Stimulated activated CD4-positive, alpha-beta T cell treated with anti-CD3 and anti-CD28 coated beads, Interleukin-1b, Interleukin-23, amount 100 ng/mL, for 24 hours (primary cell): Measurements from ENCODE around the gene BPTF.
"Not testable (repeated sequence)": the region's sequence is repeated elsewhere in the genome, so short reads cannot be mapped to it uniquely, and the experiment has no call there.

Source experiments
- DNase-seq, 4 experiments: peaks; one replicate each; pipeline ENCODE4 v3.0.0-alpha.2; 2020; ENCODE audit warnings: low read depth in 4 of 4, low spot score in 1 of 4

BPTF gene

GRCh38 chr17:67834634-67835033 is 9.3 kb downstream of the BPTF start:
- no peak for DNase-seq

- no peak for DNase-seq
Measured at GRCh38 chr17:67836205-67836987, 11.1 kb downstream of the BPTF start.

GRCh38 chr17:67837965-67838364 is 12.7 kb downstream of the BPTF start:
- DNase-seq: no peak

- no peak for DNase-seq
Measured at GRCh38 chr17:67838538-67838937, 13.2 kb downstream of the BPTF start.

- no peak for DNase-seq
Measured at GRCh38 chr17:67841992-67842391, 16.7 kb downstream of the BPTF start.

GRCh38 chr17:67842648-67843047 is 17.3 kb downstream of the BPTF start:
- no peak for DNase-seq

- DNase-seq: no peak
Measured at GRCh38 chr17:67845374-67845773, 20.1 kb downstream of the BPTF start.

- DNase-seq: not testable (repeated sequence)
Measured at GRCh38 chr17:67848189-67848588, 22.9 kb downstream of the BPTF start.

- not testable (repeated sequence) for DNase-seq
Measured at GRCh38 chr17:67848846-67849245, 23.5 kb downstream of the BPTF start.

GRCh38 chr17:67850991-67851631 is 25.8 kb downstream of the BPTF start:
- no peak for DNase-seq

GRCh38 chr17:67853703-67854102 is 28.4 kb downstream of the BPTF start:
- DNase-seq: no peak

GRCh38 chr17:67854378-67854777 is 29.1 kb downstream of the BPTF start:
- no peak for DNase-seq

GRCh38 chr17:67855504-67856324 is 30.4 kb downstream of the BPTF start:
- no peak for DNase-seq

GRCh38 chr17:67856402-67856801 is 31.1 kb downstream of the BPTF start:
- DNase-seq: not testable (repeated sequence)

- DNase-seq: no peak
Measured at GRCh38 chr17:67862614-67863217, 37.4 kb downstream of the BPTF start.

- DNase-seq: no peak
Measured at GRCh38 chr17:67863624-67864247, 38.4 kb downstream of the BPTF start.

GRCh38 chr17:67865438-67865837 is 40.1 kb downstream of the BPTF start:
- no peak for DNase-seq

GRCh38 chr17:67867591-67867990 is 42.3 kb downstream of the BPTF start:
- no peak for DNase-seq

- DNase-seq: no peak
Measured at GRCh38 chr17:67868176-67868575, 42.9 kb downstream of the BPTF start.

GRCh38 chr17:67879662-67880061 is 54.4 kb downstream of the BPTF start:
- no peak for DNase-seq

GRCh38 chr17:67881083-67881482 is 55.8 kb downstream of the BPTF start:
- no peak for DNase-seq
